CD4-positive, alpha-beta T cell treated with Interleukin-2 at 100 ng/mL for 4 hours (primary cell): ENCODE measurements around the gene CCNL1.
"Not testable (repeated sequence)": the region's sequence is repeated elsewhere in the genome, so short reads cannot be mapped to it uniquely, and the experiment has no call there.

Experiments
- DNase-seq: peaks from one replicate; pipeline ENCODE4 v3.0.0-alpha.2; 2020; ENCODE audit warnings: low spot score

Gene CCNL1

GRCh38 chr3:157103280-157103679 is 56.7 kb downstream of the CCNL1 start:
- DNase-seq: no peak

GRCh38 chr3:157102595-157102994 is 57.4 kb downstream of the CCNL1 start:
- not testable (repeated sequence) for DNase-seq

DNA sequence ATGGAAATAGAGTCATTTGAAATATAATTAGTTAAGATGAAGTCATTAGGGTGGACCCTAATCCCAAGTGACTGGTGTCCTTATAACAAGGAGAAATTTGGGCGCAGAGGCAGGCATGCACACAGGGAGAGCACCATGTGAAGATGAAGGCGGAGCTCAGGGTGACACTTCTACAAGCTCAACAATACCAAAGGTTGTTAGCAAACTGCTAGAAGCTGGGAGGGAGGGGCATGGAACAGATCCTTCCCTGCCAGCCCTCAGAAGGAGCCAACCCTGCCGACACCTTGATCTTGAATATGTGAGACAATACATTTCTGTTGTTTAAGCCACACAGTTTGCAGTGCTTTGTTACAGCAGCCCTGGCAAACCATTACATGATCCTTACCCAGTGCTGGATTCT is 57.8 kb downstream of the CCNL1 start:
- DNase-seq: no peak

DNA sequence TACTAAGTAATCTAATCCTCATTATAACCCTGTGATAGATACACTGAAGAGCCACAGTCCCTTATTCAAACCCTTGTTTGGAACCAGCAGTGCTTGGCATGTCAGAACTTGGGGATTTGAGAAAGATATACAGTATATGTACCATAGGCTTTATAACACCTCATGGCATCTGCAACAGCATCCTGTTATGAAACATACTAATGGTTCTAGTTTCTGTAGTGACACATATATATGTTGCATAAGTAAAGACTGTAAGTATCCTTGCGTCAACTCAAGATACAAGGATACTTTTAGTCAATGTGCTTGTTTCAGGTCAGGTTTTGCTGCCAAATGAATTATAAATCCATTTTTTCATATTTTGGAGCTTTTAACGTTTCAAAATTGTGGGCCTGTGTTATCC is 58.5 kb downstream of the CCNL1 start:
- DNase-seq: no peak

DNA sequence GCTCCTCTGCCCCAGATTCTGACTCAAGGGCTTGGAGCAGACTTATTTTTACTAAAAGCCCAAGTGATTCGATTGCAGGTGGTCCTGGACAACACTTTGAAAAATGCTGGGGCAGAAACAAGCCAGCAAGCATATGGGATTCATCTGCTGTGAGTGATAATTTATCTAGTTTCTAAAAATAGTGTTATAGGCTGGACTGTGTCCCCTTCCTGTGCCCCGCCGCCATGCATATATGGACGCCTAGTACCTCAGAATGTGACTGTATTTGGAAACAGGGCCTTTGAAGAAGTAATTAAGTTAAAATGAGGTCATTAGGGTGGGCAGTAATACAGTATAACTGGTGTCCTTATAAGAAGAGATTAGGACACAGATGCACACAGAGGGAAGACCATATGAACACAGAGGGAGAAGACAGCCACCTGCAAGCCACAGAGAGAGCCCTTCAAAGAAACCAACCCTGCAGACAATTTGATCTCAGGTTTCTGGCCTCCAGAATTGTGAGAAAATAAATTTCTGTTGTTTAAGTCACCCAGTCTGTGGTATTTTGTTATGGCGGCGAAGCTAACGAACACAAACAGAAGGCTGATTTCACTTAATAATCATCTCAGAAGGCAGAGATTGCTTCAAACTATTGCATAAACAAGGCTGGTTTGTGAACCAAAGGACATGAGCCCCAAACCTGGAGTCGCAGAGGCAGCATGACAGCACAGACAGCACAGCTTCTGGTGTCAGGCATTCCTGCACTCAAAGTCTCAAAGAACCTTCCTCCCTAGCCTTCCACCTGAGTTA is 59.1 kb downstream of the CCNL1 start:
- no peak for DNase-seq

GRCh38 chr3:157100096-157100477 is 59.9 kb downstream of the CCNL1 start:
- DNase-seq: no peak

- DNase-seq: no peak
Observed at GRCh38 chr3:157099326-157100095, 60.4 kb downstream of the CCNL1 start.

GRCh38 chr3:157098823-157099185 is 61.1 kb downstream of the CCNL1 start:
- no peak for DNase-seq

DNA sequence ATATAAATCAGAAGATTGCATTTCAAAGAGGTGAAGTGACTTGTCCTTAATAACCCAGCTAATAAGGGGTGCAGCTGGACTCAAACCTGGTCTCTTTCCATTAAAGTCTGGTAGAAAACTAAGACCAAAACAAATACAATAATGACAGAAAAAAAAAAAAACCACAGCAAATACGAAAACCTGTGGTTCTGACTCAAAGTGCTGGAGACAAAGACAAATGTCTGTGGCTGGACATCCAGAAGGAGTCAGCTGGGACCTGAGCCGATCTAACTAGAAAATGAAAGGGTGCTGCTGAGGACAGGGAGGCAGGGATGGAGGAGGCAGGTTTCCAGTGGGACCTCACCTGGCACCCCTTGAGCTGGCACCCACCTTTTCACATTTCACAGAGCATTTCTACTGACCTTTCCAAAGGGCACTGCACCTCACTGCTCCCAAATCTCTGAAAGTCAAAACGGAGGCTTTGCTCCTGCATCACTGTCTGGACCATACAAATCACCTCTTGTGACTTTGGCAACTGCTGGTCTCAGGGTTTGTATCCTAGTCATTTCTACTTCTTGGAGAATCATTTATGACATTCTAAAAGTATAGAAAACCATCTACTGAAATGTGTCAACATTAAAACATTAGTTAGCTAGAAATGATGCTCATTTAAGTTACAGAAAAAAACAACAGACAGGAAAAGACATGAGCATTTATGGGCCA is 61.7 kb downstream of the CCNL1 start:
- DNase-seq: no peak
